ENCODE results near the gene COX11.

DNA sequence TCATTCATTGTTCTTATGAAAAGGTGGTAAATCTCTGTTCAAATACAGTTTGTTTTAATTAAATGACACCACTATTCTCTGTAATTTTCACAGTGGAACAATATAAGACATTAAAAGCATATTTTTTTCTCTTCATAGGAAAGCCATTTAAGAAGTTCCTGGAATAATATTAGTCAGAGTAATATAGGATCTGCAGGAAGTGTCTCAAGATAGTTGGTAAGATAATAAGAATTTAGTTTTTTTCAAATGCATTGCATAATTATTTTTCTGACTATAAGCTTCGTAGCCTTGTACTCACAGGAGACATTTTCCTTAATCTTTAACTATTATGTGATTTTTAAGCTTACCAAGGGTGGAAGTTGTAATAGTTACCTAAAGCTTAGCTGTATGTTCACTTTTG is 17.0 kb upstream of the COX11 start:
- no peak for TF ChIP-seq EZH2 (IDR thresholded peaks at IDR 0.05; ENCODE audit: borderline replicate concordance, insufficient read depth, low read depth, low read length, poor library complexity, severe bottlenecking)
- TF ChIP-seq, protein P1, sequence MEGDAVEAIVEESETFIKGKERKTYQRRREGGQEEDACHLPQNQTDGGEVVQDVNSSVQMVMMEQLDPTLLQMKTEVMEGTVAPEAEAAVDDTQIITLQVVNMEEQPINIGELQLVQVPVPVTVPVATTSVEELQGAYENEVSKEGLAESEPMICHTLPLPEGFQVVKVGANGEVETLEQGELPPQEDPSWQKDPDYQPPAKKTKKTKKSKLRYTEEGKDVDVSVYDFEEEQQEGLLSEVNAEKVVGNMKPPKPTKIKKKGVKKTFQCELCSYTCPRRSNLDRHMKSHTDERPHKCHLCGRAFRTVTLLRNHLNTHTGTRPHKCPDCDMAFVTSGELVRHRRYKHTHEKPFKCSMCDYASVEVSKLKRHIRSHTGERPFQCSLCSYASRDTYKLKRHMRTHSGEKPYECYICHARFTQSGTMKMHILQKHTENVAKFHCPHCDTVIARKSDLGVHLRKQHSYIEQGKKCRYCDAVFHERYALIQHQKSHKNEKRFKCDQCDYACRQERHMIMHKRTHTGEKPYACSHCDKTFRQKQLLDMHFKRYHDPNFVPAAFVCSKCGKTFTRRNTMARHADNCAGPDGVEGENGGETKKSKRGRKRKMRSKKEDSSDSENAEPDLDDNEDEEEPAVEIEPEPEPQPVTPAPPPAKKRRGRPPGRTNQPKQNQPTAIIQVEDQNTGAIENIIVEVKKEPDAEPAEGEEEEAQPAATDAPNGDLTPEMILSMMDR (IDR thresholded peaks at IDR 0.05), result no peak
